GM12878 (cell line): ENCODE results near the gene NEU1. TPM values are rescaled to one million over a fixed set of nuclear protein-coding genes. Genes with fewer than 3 reads are reported as not detected.

Source experiments
- ASH2L ChIP-seq: fragments of 300-600, 200-600 bp; sonication (generic); IDR thresholded peaks from 2 replicates; pipeline ENCODE4 v1.6.1; 2017; ENCODE audit warnings: low read depth, mild to moderate bottlenecking, borderline replicate concordance
- ATF3 ChIP-seq: IDR thresholded peaks from 2 replicates; pipeline ENCODE4 v1.6.1; 2011; ENCODE audit warnings: low read depth, mild to moderate bottlenecking, low read length, moderate library complexity, borderline replicate concordance; ENCODE audit errors: extremely low read depth
- BHLHE40 ChIP-seq, 2 experiments: fragments of 450-650 bp in 1 of 2; IDR thresholded peaks; 2 replicates each; pipeline ENCODE4 v1.6.1; 2011 to 2017; ENCODE audit warnings: low read depth in 2 of 2, borderline replicate concordance in 1 of 2, improper control_type of control experiment in 1 of 2, low read length in 1 of 2, mild to moderate bottlenecking in 1 of 2
- CBFB ChIP-seq: IDR thresholded peaks from 2 replicates; pipeline ENCODE4 v1.6.1; 2016; ENCODE audit warnings: antibody characterized with exemption, low read depth
- CREB1 ChIP-seq: IDR thresholded peaks from 2 replicates; pipeline ENCODE4 v1.6.1; 2012; ENCODE audit warnings: low read depth, mild to moderate bottlenecking, inconsistent platforms
- CUX1 ChIP-seq: IDR thresholded peaks from 2 replicates; pipeline ENCODE4 v1.6.1; 2012; ENCODE audit warnings: improper control_type of control experiment, low read depth, low read length; ENCODE audit not compliant: insufficient replicate concordance
- HCFC1 ChIP-seq: fragments of 150-350 bp; IDR thresholded peaks from 2 replicates; pipeline ENCODE4 v1.6.1; 2014; ENCODE audit warnings: low read length
- IKZF1 ChIP-seq: fragments of 450-650 bp; conservative IDR thresholded peaks from 2 replicates; pipeline ENCODE4 v1.6.1; 2017; ENCODE audit warnings: antibody characterized with exemption, mild to moderate bottlenecking
- KDM1A ChIP-seq: fragments of 200-600 bp; sonication (generic); IDR thresholded peaks from 2 replicates; pipeline ENCODE4 v1.6.1; 2016; ENCODE audit warnings: borderline replicate concordance
- NFIC ChIP-seq: IDR thresholded peaks from 2 replicates; pipeline ENCODE4 v1.6.1; 2012; ENCODE audit warnings: low read depth, mild to moderate bottlenecking, inconsistent platforms, low read length, moderate library complexity
- POLR2AphosphoS5 ChIP-seq: IDR thresholded peaks from 2 replicates; pipeline ENCODE4 v1.6.1; 2011; ENCODE audit warnings: mild to moderate bottlenecking, low read length, inconsistent platforms
- RCOR1 ChIP-seq: conservative IDR thresholded peaks from 2 replicates; pipeline ENCODE4 v1.6.1; 2012; ENCODE audit warnings: low read depth, low read length, improper control_type of control experiment
- RELA ChIP-seq: fragments of 450-650 bp; IDR thresholded peaks from 2 replicates; pipeline ENCODE4 v1.8.0; 2014; ENCODE audit warnings: borderline replicate concordance; ENCODE audit not compliant: partially characterized antibody
- RELB ChIP-seq: fragments of 450-650 bp; IDR thresholded peaks from 2 replicates; pipeline ENCODE4 v1.6.1; 2017; ENCODE audit warnings: low read depth, mild to moderate bottlenecking, moderate library complexity
- SIX5 ChIP-seq: IDR thresholded peaks from 2 replicates; pipeline ENCODE4 v1.6.1; 2011; ENCODE audit warnings: mild to moderate bottlenecking, low read depth, low read length, moderate library complexity; ENCODE audit not compliant: severe bottlenecking
- ZBTB40 ChIP-seq: fragments of 450-650 bp; IDR thresholded peaks from 2 replicates; pipeline ENCODE4 v1.6.1; 2016; ENCODE audit warnings: mild to moderate bottlenecking, moderate library complexity, borderline replicate concordance
- ZZZ3 ChIP-seq: IDR thresholded peaks from 2 replicates; pipeline ENCODE4 v1.6.1; 2011; ENCODE audit warnings: low read depth; ENCODE audit not compliant: control insufficient read depth, insufficient read length
- polyA plus RNA-seq, 11 experiments: library from polyadenylated mRNA; depleted of rRNA in 4 of 11; unstranded in 6 of 11; stranded (reverse) in 5 of 11; fragments of >200 nt; fragmentation: Nextera tagmentation in 4 of 11; fragmentation: Illumina TruSeq in 1 of 11; extraction: Ambion mirVana in 4 of 11; extraction: Trizol in 1 of 11; gene quantifications; 1 replicate in 1 of 11; 2 replicates in 10 of 11; pipeline versions ENCODE4 v1.2.1 to v1.2.3, GENCODE V29; 2011 to 2016; ENCODE audit warnings: inconsistent platforms in 2 of 11, missing spikeins in 2 of 11, low read depth in 1 of 11
- total RNA-seq, 4 experiments: library from RNA; depleted of rRNA in 3 of 4; stranded (reverse); fragments of >200 nt in 3 of 4; fragmentation: Illumina TruSeq in 1 of 4; extraction: Trizol in 1 of 4; gene quantifications; 2 replicates each; pipeline versions ENCODE4 v1.2.1 to v1.2.3, GENCODE V29; 2013 to 2021

Gene NEU1
- total and polyA plus RNA-seq, 10 of the 15 experiments (the other 5 are each of a cell fraction or from before 2014, with no cell fraction given), result 7.2 to 26.9 (median 21.6) TPM

GRCh38 chr6:31834367-31835250 lies 28.0 kb downstream of the NEU1 start (continued):
- TF ChIP-seq CUX1 (no peak), BHLHE40 (IDR thresholded peaks at IDR 0.05; ENCODE audit: borderline replicate concordance in 1 of 2, low read depth in 2 of 2, low read length in 1 of 2) (peak in 1 of 2 experiments; percentile 50; a peak in 1 of 4 replicates), POLR2AphosphoS5 (peak; percentile 100), RELB (peak; percentile 86), CREB1 (peak; percentile 18), ATF3 (no peak), HCFC1 (no peak; the same call in none of the 2 replicates), RCOR1 (no peak), SIX5 (peak; percentile 11), CBFB (peak; percentile 98), ZZZ3 (no peak), NFIC (no peak; the same call in 1 of the 2 replicates), ZBTB40 (no peak; the same call in 1 of the 2 replicates), ASH2L (peak; percentile 33; the same call in 1 of the 2 replicates), IKZF1 (peak; percentile 84), RELA (peak; percentile 29), KDM1A (no peak)
